Measurements from ENCODE around the gene STX8. TPM values are rescaled to one million over a fixed set of nuclear protein-coding genes. Genes with fewer than 3 reads are reported as not detected.
A peak's percentile ranks its signal among the peaks of the same experiment; 100 is the strongest.
"Not testable (repeated sequence)": the region's sequence is repeated elsewhere in the genome, so short reads cannot be mapped to it uniquely, and the experiment has no call there.

Gene STX8
- 57.8 and 69.5 TPM in 2 replicates for total RNA-seq

GRCh38 chr17:9575381-9576101, at the start of gene STX8:
TSS of gene STX8 (minus strand) at chr17:9575820. CDS start at chr17:9575808, 12 bp downstream.
- no peak for TF ChIP-seq CTCF (conservative IDR thresholded peaks at IDR 0.05; ENCODE audit: low read depth, low read length)
- no peak for DNase-seq (ENCODE audit: low read depth)
- H3K4me3 ChIP-seq (ENCODE audit: low read depth, low read length): peak within 1 kb of the TSS; percentile 86

GRCh38 chr17:9622961-9623360, 47.3 kb upstream of the STX8 start:
- no peak for TF ChIP-seq CTCF (conservative IDR thresholded peaks at IDR 0.05; ENCODE audit: low read depth, low read length)
- no peak overlapping the region for H3K4me3 ChIP-seq (ENCODE audit: low read depth, low read length)
- no peak for DNase-seq (ENCODE audit: low read depth)

- DNase-seq (ENCODE audit: low read depth): peak; percentile 23
- no peak overlapping the region for H3K4me3 ChIP-seq (ENCODE audit: low read depth, low read length)
- TF ChIP-seq CTCF (conservative IDR thresholded peaks at IDR 0.05; ENCODE audit: low read depth, low read length): no peak
These were observed 39.9 kb upstream of the STX8 start for GRCh38 chr17:9615486-9615885.

GRCh38 chr17:9612006-9612405, 36.4 kb upstream of the STX8 start:
- peak overlapping the region; percentile 12 for H3K4me3 ChIP-seq (ENCODE audit: low read depth, low read length)
- DNase-seq (ENCODE audit: low read depth): peak; percentile 85
- no peak for TF ChIP-seq CTCF (conservative IDR thresholded peaks at IDR 0.05; ENCODE audit: low read depth, low read length)

- no peak overlapping the region for H3K4me3 ChIP-seq (ENCODE audit: low read depth, low read length)
- no peak for DNase-seq (ENCODE audit: low read depth)
- no peak for TF ChIP-seq CTCF (conservative IDR thresholded peaks at IDR 0.05; ENCODE audit: low read depth, low read length)
These were observed 35.9 kb upstream of the STX8 start for GRCh38 chr17:9611557-9611956.

GRCh38 chr17:9607058-9607457, 31.4 kb upstream of the STX8 start:
- DNase-seq (ENCODE audit: low read depth); H3K4me3 ChIP-seq (ENCODE audit: low read depth, low read length): not testable (repeated sequence)

- no peak for DNase-seq (ENCODE audit: low read depth)
- H3K4me3 ChIP-seq (ENCODE audit: low read depth, low read length): no peak overlapping the region
- TF ChIP-seq CTCF (conservative IDR thresholded peaks at IDR 0.05; ENCODE audit: low read depth, low read length): no peak
These were observed 30.8 kb upstream of the STX8 start for GRCh38 chr17:9606453-9606852.

- DNase-seq (ENCODE audit: low read depth): not testable (repeated sequence)
These were observed 29.0 kb upstream of the STX8 start for GRCh38 chr17:9604583-9604982.

More at GRCh38 chr17:9604583-9604982, 29.0 kb upstream of the STX8 start:
- H3K4me3 ChIP-seq (ENCODE audit: low read depth, low read length): not testable (repeated sequence)

Data from epithelial cell of proximal tubule (primary cell).